Endothelial cell of umbilical vein (primary cell): ENCODE results near the gene DNAH10. TPM values are rescaled to one million over a fixed set of nuclear protein-coding genes. Genes with fewer than 3 reads are reported as not detected.

Source experiments
- BruUV-seq: library from RNA; stranded (reverse); fragments of 400-500 nt; replicated peaks from 2 replicates; lab custom pipeline; 2021; lab: Mats Ljungman, UMichigan
- CTCF ChIA-PET: fragments of 300-600, 350-600 bp; sonication (Branson Sonifier 250); formaldehyde crosslinking; loops from one replicate; lab custom pipeline; 2021; ENCODE audit warnings: antibody characterized with exemption, inconsistent platforms; lab: Charles Lee
- POLR2A ChIA-PET: fragments of 300-600, 350-600 bp; sonication (Branson Sonifier 250); formaldehyde crosslinking; loops from one replicate; lab custom pipeline; 2021; ENCODE audit warnings: antibody characterized with exemption, inconsistent platforms; lab: Charles Lee
- DNase-seq: peaks from one replicate; pipeline ENCODE4 v3.0.0-alpha.2; 2011; ENCODE audit warnings: low read depth, low spot score
- FAIRE-seq: peaks from 2 replicates; lab custom pipeline; 2011; peaks lifted over from hg19 to GRCh38; lab: Jason Lieb, UNC
- H2AFZ ChIP-seq: 2 replicates; pipeline ENCODE4 v1.6.0; 2012; ENCODE audit warnings: low read depth, low read length, control low read depth, inconsistent platforms
- H3K27ac ChIP-seq: 2 replicates; pipeline ENCODE4 v1.5.1; 2011; ENCODE audit warnings: low read depth, mild to moderate bottlenecking, control low read depth, low read length, moderate library complexity; ENCODE audit not compliant: insufficient read depth
- H3K27me3 ChIP-seq, 2 experiments: 2 replicates each; pipeline versions ENCODE4 v1.6.0 to v1.6.1; 2011; ENCODE audit warnings: low read length in 2 of 2, mixed read lengths in 1 of 2; ENCODE audit not compliant: control insufficient read depth in 2 of 2, insufficient read depth in 2 of 2
- H3K36me3 ChIP-seq, 2 experiments: 2 replicates in 1 of 2; 3 replicates in 1 of 2; pipeline ENCODE4 v1.5.1; 2011; ENCODE audit warnings: low read length in 2 of 2, mild to moderate bottlenecking in 1 of 2, moderate library complexity in 1 of 2; ENCODE audit not compliant: control insufficient read depth in 2 of 2, insufficient read depth in 2 of 2; ENCODE audit errors: extremely low read depth in 1 of 2
- H3K4me1 ChIP-seq: 3 replicates; pipeline ENCODE4 v1.5.1; 2011; ENCODE audit warnings: mild to moderate bottlenecking, low read length; ENCODE audit not compliant: control insufficient read depth, insufficient read depth; ENCODE audit errors: extremely low read depth
- H3K4me2 ChIP-seq: 2 replicates; pipeline ENCODE4 v1.6.1; 2011; ENCODE audit warnings: low read length, control low read depth, mixed read lengths; ENCODE audit not compliant: insufficient read depth
- H3K4me3 ChIP-seq, 3 experiments: fragments of 200-600 bp in 1 of 3; sonication (generic), shearing (Covaris generic) in 1 of 3; replicated peaks in 1 of 3; 2 replicates each; pipeline ENCODE4 v1.5.1; 2011 to 2016; ENCODE audit warnings: control low read depth in 3 of 3, low read length in 3 of 3, mild to moderate bottlenecking in 2 of 3, inconsistent platforms in 1 of 3, low read depth in 1 of 3, moderate library complexity in 1 of 3; ENCODE audit not compliant: insufficient read depth in 1 of 3
- H3K79me2 ChIP-seq: 2 replicates; pipeline ENCODE4 v1.6.0; 2012; ENCODE audit warnings: low read length, inconsistent platforms; ENCODE audit not compliant: control insufficient read depth, insufficient read depth
- H3K9ac ChIP-seq: replicated peaks from 2 replicates; pipeline ENCODE3; 2011; ENCODE audit warnings: low read length, control low read depth; ENCODE audit not compliant: insufficient read depth; ENCODE audit errors: extremely low read depth
- H3K9me1 ChIP-seq: replicated peaks from 3 replicates; pipeline ENCODE4 v1.6.0; 2011; ENCODE audit warnings: mild to moderate bottlenecking, low read length; ENCODE audit not compliant: control insufficient read depth, insufficient read depth; ENCODE audit errors: extremely low read depth
- H3K9me3 ChIP-seq: replicated peaks from 2 replicates; pipeline ENCODE4 v1.5.1; 2012; ENCODE audit warnings: low read length, inconsistent platforms; ENCODE audit not compliant: control insufficient read depth, insufficient read depth
- H4K20me1 ChIP-seq: replicated peaks from 2 replicates; pipeline ENCODE3; 2011; ENCODE audit warnings: mild to moderate bottlenecking, low read length; ENCODE audit not compliant: control insufficient read depth, insufficient read depth; ENCODE audit errors: extremely low read depth
- EZH2 ChIP-seq: IDR thresholded peaks from 2 replicates; pipeline ENCODE4 v1.6.1; 2012; ENCODE audit warnings: borderline replicate concordance, low read depth, mild to moderate bottlenecking, moderate library complexity, low read length, inconsistent platforms; ENCODE audit not compliant: severe bottlenecking
- FOS ChIP-seq: IDR thresholded peaks from 2 replicates; pipeline ENCODE4 v1.6.1; 2011; ENCODE audit warnings: mild to moderate bottlenecking, low read length, moderate library complexity, borderline replicate concordance; ENCODE audit not compliant: insufficient read depth
- GATA2 ChIP-seq: IDR thresholded peaks from 2 replicates; pipeline ENCODE4 v1.7.0; 2011; ENCODE audit warnings: low read depth, mild to moderate bottlenecking, moderate library complexity, mixed read lengths, low read length; ENCODE audit not compliant: insufficient read length, insufficient read depth
- JUN ChIP-seq: IDR thresholded peaks from 2 replicates; pipeline ENCODE4 v1.6.1; 2011; ENCODE audit warnings: borderline replicate concordance, low read depth; ENCODE audit not compliant: insufficient read length, insufficient read depth
- MAX ChIP-seq: IDR thresholded peaks from 2 replicates; pipeline ENCODE4 v1.6.1; 2011; ENCODE audit not compliant: insufficient read depth, insufficient read length
- MYC ChIP-seq: IDR thresholded peaks from one replicate; pipeline ENCODE4 v1.6.1; 2011; ENCODE audit warnings: mild to moderate bottlenecking, low read depth, low read length
- POLR2A ChIP-seq: IDR thresholded peaks from 2 replicates; pipeline ENCODE4 v1.6.1; 2012; ENCODE audit warnings: low read depth, mild to moderate bottlenecking, control low read depth, low read length
- POLR2AphosphoS5 ChIP-seq: IDR thresholded peaks from 2 replicates; pipeline ENCODE4 v1.6.1; 2012; ENCODE audit warnings: low read depth, mild to moderate bottlenecking, control low read depth, low read length, moderate library complexity; ENCODE audit not compliant: insufficient read depth
- dilution Hi-C: fragments of 300-500 bp; cut with MboI; formaldehyde crosslinking; loops from one replicate; pipeline ENCODE4 v1.15.0; 2019; ENCODE audit warnings: low sequenced_read_pairs; ENCODE audit not compliant: extremely low pct_ligation_motif_present
- intact Hi-C: fragments of 100-400 bp; cut with micrococcal nuclease; formaldehyde crosslinking; loops from one replicate; pipeline ENCODE4 v1.10.0; 2022
- polyA plus RNA-seq, 4 experiments: library from polyadenylated mRNA; depleted of rRNA in 3 of 4; stranded (reverse) in 3 of 4; unstranded in 1 of 4; fragments of >200 nt; gene quantifications; 2 replicates each; pipeline versions ENCODE4 v1.2.1 to v1.2.3, GENCODE V29; 2011 to 2012; ENCODE audit warnings: missing spikeins in 1 of 4
- total RNA-seq: library from RNA; stranded (reverse); gene quantifications from 2 replicates; pipeline ENCODE4 v1.2.3, GENCODE V29; 2021
- TF ChIP-seq, protein P1 (sequence below), 2 donors: IDR thresholded peaks; 1 replicate in 1 of 2; 2 replicates in 1 of 2; pipeline ENCODE4 v1.5.1; 2011; ENCODE audit warnings: low read length in 2 of 2, mild to moderate bottlenecking in 2 of 2, moderate library complexity in 2 of 2, control low read depth in 1 of 2, inconsistent platforms in 1 of 2, low read depth in 1 of 2; ENCODE audit not compliant: insufficient read depth in 1 of 2; ENCODE audit errors: extremely low read depth in 1 of 2

Gene DNAH10
- total and polyA plus RNA-seq, 2 donors (not counting 3 experiments of a cell fraction or from before 2014, with no cell fraction given) = 0.04 to 0.31 TPM

DNA sequence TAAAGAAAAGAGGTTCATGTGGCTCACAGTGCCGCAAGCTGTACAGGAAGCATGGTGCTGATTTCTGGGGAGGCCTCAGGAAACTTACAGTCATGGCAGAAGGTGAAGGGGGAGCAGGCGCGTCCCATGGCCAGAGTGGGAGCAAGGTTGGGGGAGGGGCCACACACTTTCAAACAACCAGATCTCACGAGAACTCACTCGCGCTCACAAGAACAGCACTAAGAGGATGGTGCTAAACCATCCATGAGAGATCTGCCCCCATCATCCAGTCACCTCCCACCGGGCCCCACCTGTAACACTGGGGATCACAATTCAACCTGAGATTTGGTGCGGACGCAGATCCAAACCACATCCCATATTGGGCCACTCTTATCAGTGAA, 130.1 kb downstream of the DNAH10 start:
- dilution Hi-C loops = no loop called here

More for the DNA sequence above, 130.1 kb downstream of the DNAH10 start:
- FAIRE-seq (no peak), DNase-seq (no peak)
- H3K27ac ChIP-seq = no peak overlapping the region
- H3K4me3 ChIP-seq = no peak overlapping the region
- no peaks in the 10 kb centered on the region for H3K4me1 ChIP-seq
- peaks cover 2 to 3% of the 10 kb centered on the region in 2 experiments for H3K27me3 ChIP-seq
- no peaks in the 10 kb centered on the region for H3K9me3 ChIP-seq
- intact Hi-C loops = no loop called here
- no peaks in the 10 kb centered on the region for H4K20me1 ChIP-seq
- H3K79me2 ChIP-seq = no peaks in the 10 kb centered on the region
- H3K4me2 ChIP-seq = no peak overlapping the region
- POLR2A ChIA-PET = no interaction called here
- no TSS peak for BruUV-seq
- CTCF ChIA-PET = interaction anchor here (1.6 kb wide), 1 partner anchor 14 kb away, joined by 4 read pairs; no protein-coding TSS in a partner anchor
- H2AFZ ChIP-seq = no peak overlapping the region
- TF ChIP-seq MAX = no peak
- no peak for TF ChIP-seq POLR2A
- no peak for TF ChIP-seq POLR2AphosphoS5
- TF ChIP-seq EZH2 = no peak
- TF ChIP-seq FOS = no peak
- no peak for TF ChIP-seq JUN
- TF ChIP-seq MYC = no peak
- TF ChIP-seq, protein P1, sequence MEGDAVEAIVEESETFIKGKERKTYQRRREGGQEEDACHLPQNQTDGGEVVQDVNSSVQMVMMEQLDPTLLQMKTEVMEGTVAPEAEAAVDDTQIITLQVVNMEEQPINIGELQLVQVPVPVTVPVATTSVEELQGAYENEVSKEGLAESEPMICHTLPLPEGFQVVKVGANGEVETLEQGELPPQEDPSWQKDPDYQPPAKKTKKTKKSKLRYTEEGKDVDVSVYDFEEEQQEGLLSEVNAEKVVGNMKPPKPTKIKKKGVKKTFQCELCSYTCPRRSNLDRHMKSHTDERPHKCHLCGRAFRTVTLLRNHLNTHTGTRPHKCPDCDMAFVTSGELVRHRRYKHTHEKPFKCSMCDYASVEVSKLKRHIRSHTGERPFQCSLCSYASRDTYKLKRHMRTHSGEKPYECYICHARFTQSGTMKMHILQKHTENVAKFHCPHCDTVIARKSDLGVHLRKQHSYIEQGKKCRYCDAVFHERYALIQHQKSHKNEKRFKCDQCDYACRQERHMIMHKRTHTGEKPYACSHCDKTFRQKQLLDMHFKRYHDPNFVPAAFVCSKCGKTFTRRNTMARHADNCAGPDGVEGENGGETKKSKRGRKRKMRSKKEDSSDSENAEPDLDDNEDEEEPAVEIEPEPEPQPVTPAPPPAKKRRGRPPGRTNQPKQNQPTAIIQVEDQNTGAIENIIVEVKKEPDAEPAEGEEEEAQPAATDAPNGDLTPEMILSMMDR (IDR thresholded peaks at IDR 0.05; ENCODE audit: extremely low read depth in 1 of 2, insufficient read depth in 1 of 2, low read depth in 1 of 2, low read length in 2 of 2) = no peak
- TF ChIP-seq GATA2 = no peak
- no peaks in the 10 kb centered on the region for H3K36me3 ChIP-seq
- no peaks in the 10 kb centered on the region for H3K9me1 ChIP-seq
- H3K9ac ChIP-seq = no peak overlapping the region
